ENCODE results near the gene ABCD3. TPM values are rescaled to one million over a fixed set of nuclear protein-coding genes. Genes with fewer than 3 reads are reported as not detected.

The ABCD3 gene
- total and polyA plus RNA-seq, 2 of the 4 experiments (the other 2 are of a cell fraction) = 13.6 to 32.6 TPM

GRCh38 chr1:94440088-94440487 is 21.9 kb downstream of the ABCD3 start:
- H4K20me1 ChIP-seq (ENCODE audit: insufficient read depth, low read length) = peaks cover 6% of the 10 kb centered on the region; the same call in 1 of the 2 replicates
- H3K14ac ChIP-seq (replicated peaks; ENCODE audit: low read depth, low read length) = no peak overlapping the region
- H2BK120ac ChIP-seq (ENCODE audit: low read depth, low read length) = no peak overlapping the region
- H3K9me1 ChIP-seq (ENCODE audit: insufficient read depth, low read length) = no peaks in the 10 kb centered on the region; the same call in 1 of the 2 replicates
- no peak overlapping the region for H3K4ac ChIP-seq (ENCODE audit: low read depth, low read length)
- no peak overlapping the region for H2AK9ac ChIP-seq (replicated peaks; ENCODE audit: low read depth, low read length, poor library complexity)
- CTCF ChIA-PET = interaction anchor here (1.3 kb wide), 1 partner anchor 14 kb away, joined by 3 read pairs; no protein-coding TSS in a partner anchor
- no peak for DNase-seq
- no peak overlapping the region for H2AFZ ChIP-seq (replicated peaks; ENCODE audit: low read length, poor library complexity)
- peaks cover 29 to 48% of the 10 kb centered on the region in 2 experiments for H3K79me1 ChIP-seq (ENCODE audit: low read depth in 1 of 2, low read length in 2 of 2)
- no peak overlapping the region for H3K9ac ChIP-seq (ENCODE audit: low read depth, low read length)
- no peak overlapping the region for H2BK15ac ChIP-seq (ENCODE audit: low read depth, low read length)
- in situ Hi-C loops (cut with MboI; ENCODE audit: low sequenced_read_pairs) (no loop called here), intact Hi-C loops (cut with micrococcal nuclease) (no loop called here), dilution Hi-C loops (cut with HindIII; ENCODE audit: low sequenced_read_pairs, unreplicated experiment) (no loop called here)
- H2BK20ac ChIP-seq (ENCODE audit: low read depth, low read length) = no peak overlapping the region
- no peak for ATAC-seq (ENCODE audit: low read depth)
- POLR2A ChIA-PET (ENCODE audit: unreplicated experiment) = no interaction called here
- H3K4me2 ChIP-seq (ENCODE audit: low read depth, low read length) = no peak overlapping the region
- H3K27me3 ChIP-seq (ENCODE audit: control insufficient read depth, insufficient read depth, low read length) = no peaks in the 10 kb centered on the region
- no peak overlapping the region for H3K56ac ChIP-seq (ENCODE audit: extremely low read depth, insufficient read depth, low read length)
- no peak overlapping the region for H4K8ac ChIP-seq (ENCODE audit: low read depth in 2 of 2, low read length in 2 of 2)
- H3K4me3 ChIP-seq (ENCODE audit: insufficient read depth, low read depth, low read length) = no peak overlapping the region
- H2AK5ac ChIP-seq (ENCODE audit: low read depth, low read length) = no peak overlapping the region
- H4K5ac ChIP-seq (ENCODE audit: low read depth, low read length) = no peak overlapping the region
- H3K27ac ChIP-seq (ENCODE audit: insufficient read depth, low read length) = no peak overlapping the region
- TF ChIP-seq SMC3 (IDR thresholded peaks at IDR 0.05; ENCODE audit: low read depth, low read length) (no peak), NFE2L2 (IDR thresholded peaks at IDR 0.05; ENCODE audit: low read depth, low read length) (no peak), ELK1 (IDR thresholded peaks at IDR 0.05; ENCODE audit: borderline replicate concordance, low read depth, low read length) (no peak), USF2 (IDR thresholded peaks at IDR 0.05; ENCODE audit: low read depth, low read length) (no peak), FOS (IDR thresholded peaks at IDR 0.05; ENCODE audit: low read depth, low read length) (no peak), CTCF (conservative IDR thresholded peaks at IDR 0.05; ENCODE audit: low read depth, low read length) (no peak), RAD21 (IDR thresholded peaks at IDR 0.05; ENCODE audit: low read length) (no peak)
- no peak overlapping the region for H3K18ac ChIP-seq (ENCODE audit: low read depth, low read length)
- WGBS, 2 experiments (ENCODE audit: extremely low coverage in 2 of 2, insufficient read length in 1 of 2) = no CpG with 5 or more reads among the region's 1 CpG
- H3K36me3 ChIP-seq (ENCODE audit: control insufficient read depth, insufficient read depth, low read length) = no peaks in the 10 kb centered on the region
- H2BK5ac ChIP-seq (ENCODE audit: low read depth, low read length, poor library complexity, severe bottlenecking) = no peak overlapping the region
- H4K91ac ChIP-seq (ENCODE audit: insufficient read depth, low read depth, low read length) = no peak overlapping the region
- no TSS peak for BruUV-seq (replicated peaks)
- no peaks in the 10 kb centered on the region for H3K4me1 ChIP-seq (ENCODE audit: control insufficient read depth, insufficient read depth, low read length)
- no peak overlapping the region for H3K23ac ChIP-seq (ENCODE audit: low read depth, low read length)
- peaks cover 11% of the 10 kb centered on the region for H3K9me3 ChIP-seq (ENCODE audit: control insufficient read depth, insufficient read depth, low read length)
